ENCODE data around the gene RERE.

- TF ChIP-seq CTCF (IDR thresholded peaks at IDR 0.05; ENCODE audit: borderline replicate concordance, extremely low read depth, low read length, poor library complexity, severe bottlenecking) (no peak), EZH2 (IDR thresholded peaks at IDR 0.05; ENCODE audit: borderline replicate concordance, low read depth, low read length, severe bottlenecking) (no peak)
Observed at GRCh38 chr1:8599646-8600212, 217.7 kb downstream of the RERE start.
